Measurements from ENCODE around the gene GRHPR.

DNA sequence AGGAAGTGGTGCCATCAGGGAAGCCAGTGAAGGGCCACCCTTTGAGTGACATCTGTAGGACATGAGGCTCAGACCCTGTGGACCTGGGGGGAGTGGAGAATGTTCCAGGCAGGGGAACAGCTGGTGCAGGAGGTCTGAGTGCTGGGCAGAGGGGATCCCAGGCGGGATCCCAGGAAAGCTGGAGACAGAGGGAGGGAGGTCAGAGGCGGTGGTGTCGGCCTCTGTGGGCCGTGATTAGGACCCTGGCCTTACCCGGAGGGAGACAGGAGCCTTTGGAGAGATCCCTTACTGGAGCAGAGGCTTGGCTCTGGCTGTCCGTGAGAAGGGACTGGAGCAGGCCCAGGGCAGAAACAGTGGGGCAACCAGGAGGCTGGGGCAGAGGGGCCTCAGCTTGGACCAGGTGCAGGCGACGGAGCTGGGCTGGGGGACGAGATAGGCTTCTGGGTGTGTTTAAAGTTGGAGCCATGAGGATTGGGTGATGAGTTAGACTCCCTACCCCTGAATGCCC is 12.1 kb upstream of the GRHPR start:
- no peak for TF ChIP-seq POLR2A (IDR thresholded peaks at IDR 0.05)
- TF ChIP-seq, protein P1, sequence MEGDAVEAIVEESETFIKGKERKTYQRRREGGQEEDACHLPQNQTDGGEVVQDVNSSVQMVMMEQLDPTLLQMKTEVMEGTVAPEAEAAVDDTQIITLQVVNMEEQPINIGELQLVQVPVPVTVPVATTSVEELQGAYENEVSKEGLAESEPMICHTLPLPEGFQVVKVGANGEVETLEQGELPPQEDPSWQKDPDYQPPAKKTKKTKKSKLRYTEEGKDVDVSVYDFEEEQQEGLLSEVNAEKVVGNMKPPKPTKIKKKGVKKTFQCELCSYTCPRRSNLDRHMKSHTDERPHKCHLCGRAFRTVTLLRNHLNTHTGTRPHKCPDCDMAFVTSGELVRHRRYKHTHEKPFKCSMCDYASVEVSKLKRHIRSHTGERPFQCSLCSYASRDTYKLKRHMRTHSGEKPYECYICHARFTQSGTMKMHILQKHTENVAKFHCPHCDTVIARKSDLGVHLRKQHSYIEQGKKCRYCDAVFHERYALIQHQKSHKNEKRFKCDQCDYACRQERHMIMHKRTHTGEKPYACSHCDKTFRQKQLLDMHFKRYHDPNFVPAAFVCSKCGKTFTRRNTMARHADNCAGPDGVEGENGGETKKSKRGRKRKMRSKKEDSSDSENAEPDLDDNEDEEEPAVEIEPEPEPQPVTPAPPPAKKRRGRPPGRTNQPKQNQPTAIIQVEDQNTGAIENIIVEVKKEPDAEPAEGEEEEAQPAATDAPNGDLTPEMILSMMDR (IDR thresholded peaks at IDR 0.05) = no peak
